ENCODE measurements around the gene SLC33A1. TPM values are rescaled to one million over a fixed set of nuclear protein-coding genes. Genes with fewer than 3 reads are reported as not detected.

SLC33A1 gene
- polyA plus RNA-seq, 1 donor from 2014 or later, result 16.1 TPM

- Histone ChIP-seq H3K9ac (ENCODE audit: low read length) (no peak overlapping the region), H4K20me1 (ENCODE audit: insufficient read depth) (no peaks in the 10 kb centered on the region), H3K36me3 (ENCODE audit: insufficient read depth, low read length) (no peaks in the 10 kb centered on the region), H3K79me2 (replicated peaks; ENCODE audit: insufficient read depth, low read length) (no peaks in the 10 kb centered on the region), H3K4me3 (ENCODE audit: low read length) (no peak overlapping the region), H3K27me3 (ENCODE audit: insufficient read depth, low read depth, low read length) (no peaks in the 10 kb centered on the region), H3K9me3 (ENCODE audit: low read length) (no peaks in the 10 kb centered on the region), H2AFZ (ENCODE audit: low read depth, low read length) (no peak overlapping the region), H3F3A (ENCODE audit: insufficient read depth, low read length, poor library complexity, severe bottlenecking) (no peaks in the 10 kb centered on the region), H3K9me2 (ENCODE audit: insufficient read depth, low read length) (no peaks in the 10 kb centered on the region), H3K4me2 (ENCODE audit: low read length) (no peak overlapping the region), H3K27ac (ENCODE audit: low read length) (no peak overlapping the region)
- no peak for TF ChIP-seq MXI1 (conservative IDR thresholded peaks at IDR 0.05; ENCODE audit: poor library complexity, severe bottlenecking)
- no peak for TF ChIP-seq POLR2AphosphoS5 (IDR thresholded peaks at IDR 0.05)
- no peak for TF ChIP-seq EP300 (conservative IDR thresholded peaks at IDR 0.05; ENCODE audit: poor library complexity, severe bottlenecking)
- TF ChIP-seq RAD21 (conservative IDR thresholded peaks at IDR 0.05), result no peak
- TF ChIP-seq SMC3 (conservative IDR thresholded peaks at IDR 0.05; ENCODE audit: poor library complexity), result no peak
- no peak for TF ChIP-seq EZH2 (IDR thresholded peaks at IDR 0.05; ENCODE audit: borderline replicate concordance, insufficient read depth, low read length, poor library complexity, severe bottlenecking)
- TF ChIP-seq, protein P1, sequence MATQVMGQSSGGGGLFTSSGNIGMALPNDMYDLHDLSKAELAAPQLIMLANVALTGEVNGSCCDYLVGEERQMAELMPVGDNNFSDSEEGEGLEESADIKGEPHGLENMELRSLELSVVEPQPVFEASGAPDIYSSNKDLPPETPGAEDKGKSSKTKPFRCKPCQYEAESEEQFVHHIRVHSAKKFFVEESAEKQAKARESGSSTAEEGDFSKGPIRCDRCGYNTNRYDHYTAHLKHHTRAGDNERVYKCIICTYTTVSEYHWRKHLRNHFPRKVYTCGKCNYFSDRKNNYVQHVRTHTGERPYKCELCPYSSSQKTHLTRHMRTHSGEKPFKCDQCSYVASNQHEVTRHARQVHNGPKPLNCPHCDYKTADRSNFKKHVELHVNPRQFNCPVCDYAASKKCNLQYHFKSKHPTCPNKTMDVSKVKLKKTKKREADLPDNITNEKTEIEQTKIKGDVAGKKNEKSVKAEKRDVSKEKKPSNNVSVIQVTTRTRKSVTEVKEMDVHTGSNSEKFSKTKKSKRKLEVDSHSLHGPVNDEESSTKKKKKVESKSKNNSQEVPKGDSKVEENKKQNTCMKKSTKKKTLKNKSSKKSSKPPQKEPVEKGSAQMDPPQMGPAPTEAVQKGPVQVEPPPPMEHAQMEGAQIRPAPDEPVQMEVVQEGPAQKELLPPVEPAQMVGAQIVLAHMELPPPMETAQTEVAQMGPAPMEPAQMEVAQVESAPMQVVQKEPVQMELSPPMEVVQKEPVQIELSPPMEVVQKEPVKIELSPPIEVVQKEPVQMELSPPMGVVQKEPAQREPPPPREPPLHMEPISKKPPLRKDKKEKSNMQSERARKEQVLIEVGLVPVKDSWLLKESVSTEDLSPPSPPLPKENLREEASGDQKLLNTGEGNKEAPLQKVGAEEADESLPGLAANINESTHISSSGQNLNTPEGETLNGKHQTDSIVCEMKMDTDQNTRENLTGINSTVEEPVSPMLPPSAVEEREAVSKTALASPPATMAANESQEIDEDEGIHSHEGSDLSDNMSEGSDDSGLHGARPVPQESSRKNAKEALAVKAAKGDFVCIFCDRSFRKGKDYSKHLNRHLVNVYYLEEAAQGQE (IDR thresholded peaks at IDR 0.05; ENCODE audit: borderline replicate concordance), result no peak
- TF ChIP-seq CTCF (IDR thresholded peaks at IDR 0.05; ENCODE audit: poor library complexity, severe bottlenecking), result no peak
- no peak for TF ChIP-seq TAF1 (IDR thresholded peaks at IDR 0.05; ENCODE audit: low read depth)
Observed at GRCh38 chr3:155782390-155782953, 71.8 kb downstream of the SLC33A1 start.

- H3K9me3 ChIP-seq (ENCODE audit: low read length), result no peaks in the 10 kb centered on the region
- H3K4me2 ChIP-seq (ENCODE audit: low read length), result no peak overlapping the region
- no peak for TF ChIP-seq EP300 (conservative IDR thresholded peaks at IDR 0.05; ENCODE audit: poor library complexity, severe bottlenecking)
- no peak for TF ChIP-seq CTCF (IDR thresholded peaks at IDR 0.05; ENCODE audit: poor library complexity, severe bottlenecking)
- TF ChIP-seq POLR2AphosphoS5 (IDR thresholded peaks at IDR 0.05), result no peak
- TF ChIP-seq SMC3 (conservative IDR thresholded peaks at IDR 0.05; ENCODE audit: poor library complexity), result no peak
- no peak for TF ChIP-seq TAF1 (IDR thresholded peaks at IDR 0.05; ENCODE audit: low read depth)
- no peak for TF ChIP-seq RAD21 (conservative IDR thresholded peaks at IDR 0.05)
- TF ChIP-seq EZH2 (IDR thresholded peaks at IDR 0.05; ENCODE audit: borderline replicate concordance, insufficient read depth, low read length, poor library complexity, severe bottlenecking), result no peak
- TF ChIP-seq, protein P1 (IDR thresholded peaks at IDR 0.05; ENCODE audit: borderline replicate concordance), result no peak
- TF ChIP-seq MXI1 (conservative IDR thresholded peaks at IDR 0.05; ENCODE audit: poor library complexity, severe bottlenecking), result no peak
- no peaks in the 10 kb centered on the region for H4K20me1 ChIP-seq (ENCODE audit: insufficient read depth)
- H3K9ac ChIP-seq (ENCODE audit: low read length), result no peak overlapping the region
- no peak overlapping the region for H2AFZ ChIP-seq (ENCODE audit: low read depth, low read length)
- H3K27me3 ChIP-seq (ENCODE audit: insufficient read depth, low read depth, low read length), result no peaks in the 10 kb centered on the region
- H3K27ac ChIP-seq (ENCODE audit: low read length), result no peak overlapping the region
- H3F3A ChIP-seq (ENCODE audit: insufficient read depth, low read length, poor library complexity, severe bottlenecking), result no peaks in the 10 kb centered on the region
- H3K79me2 ChIP-seq (replicated peaks; ENCODE audit: insufficient read depth, low read length), result no peaks in the 10 kb centered on the region
- no peaks in the 10 kb centered on the region for H3K9me2 ChIP-seq (ENCODE audit: insufficient read depth, low read length)
- no peak overlapping the region for H3K4me3 ChIP-seq (ENCODE audit: low read length)
- H3K36me3 ChIP-seq (ENCODE audit: insufficient read depth, low read length), result no peaks in the 10 kb centered on the region
Observed at GRCh38 chr3:155780291-155780690, 73.9 kb downstream of the SLC33A1 start.

Data from neural cell (in vitro differentiated cells).